Panc1 (cell line): Measurements from ENCODE around the gene ANGPTL7. TPM values are rescaled to one million over a fixed set of nuclear protein-coding genes. Genes with fewer than 3 reads are reported as not detected.

ENCODE experiments used
- ATAC-seq: fragments of 200-7000 bp; cut with Tn5 transposase; 2 replicates; pipeline ENCODE4 v1.9.1; 2020; ENCODE audit warnings: mild to moderate bottlenecking, moderate library complexity
- BruUV-seq: library from RNA; stranded (reverse); fragments of 400-500 nt; replicated peaks from 2 replicates; lab custom pipeline; 2021; lab: Mats Ljungman, UMichigan
- CTCF ChIA-PET: fragments of 300-600 bp; sonication (Branson Sonifier 250); formaldehyde crosslinking; loops from one replicate; lab custom pipeline; 2022; ENCODE audit warnings: antibody characterized with exemption; lab: Charles Lee
- POLR2A ChIA-PET: fragments of 300-600 bp; sonication (Branson Sonifier 250); formaldehyde crosslinking; loops from one replicate; lab custom pipeline; 2022; ENCODE audit warnings: antibody characterized with exemption; lab: Charles Lee
- DNase-seq: peaks from one replicate; pipeline ENCODE4 v3.0.0-alpha.2; 2010; ENCODE audit warnings: low read depth, low spot score
- H3K27ac ChIP-seq: 2 replicates; pipeline ENCODE4 v1.5.1; 2011; ENCODE audit warnings: mild to moderate bottlenecking, low read length, inconsistent platforms
- H3K27me3 ChIP-seq: fragments of 200-500 bp; sonication (Bioruptor generic); 2 replicates; pipeline ENCODE4 v1.6.0; 2014; ENCODE audit warnings: low read length, inconsistent platforms; ENCODE audit not compliant: control insufficient read depth, insufficient read depth
- H3K36me3 ChIP-seq: fragments of 200-500 bp; sonication (Bioruptor generic); 2 replicates; pipeline ENCODE4 v1.5.1; 2014; ENCODE audit warnings: inconsistent platforms, mild to moderate bottlenecking, low read length, moderate library complexity; ENCODE audit not compliant: control insufficient read depth, insufficient read depth
- H3K4me1 ChIP-seq: 2 replicates; pipeline ENCODE4 v1.5.1; 2011; ENCODE audit warnings: inconsistent platforms, mild to moderate bottlenecking, low read length, moderate library complexity; ENCODE audit not compliant: control insufficient read depth, insufficient read depth
- H3K4me3 ChIP-seq, 2 experiments: 2 replicates each; pipeline ENCODE4 v1.5.1; 2011 to 2012; ENCODE audit warnings: low read depth in 2 of 2, low read length in 2 of 2, mild to moderate bottlenecking in 2 of 2, inconsistent platforms in 1 of 2, moderate library complexity in 1 of 2
- H3K9me3 ChIP-seq: fragments of 200-500 bp; sonication (Bioruptor generic); 2 replicates; pipeline ENCODE4 v1.5.1; 2014; ENCODE audit warnings: low read depth, mild to moderate bottlenecking, inconsistent platforms, low read length, moderate library complexity; ENCODE audit not compliant: control insufficient read depth, insufficient read depth
- CTCF ChIP-seq: fragments of 450-650 bp; IDR thresholded peaks from 2 replicates; pipeline ENCODE4 v1.5.1; 2017; ENCODE audit warnings: mild to moderate bottlenecking
- POLR2AphosphoS5 ChIP-seq: IDR thresholded peaks from 2 replicates; pipeline ENCODE4 v1.6.1; 2012; ENCODE audit warnings: mild to moderate bottlenecking, low read depth, low read length, moderate library complexity
- REST ChIP-seq, 2 experiments: IDR thresholded peaks; 2 replicates each; pipeline ENCODE4 v1.6.1; 2011 to 2012; ENCODE audit warnings: low read depth in 2 of 2, control low read depth in 1 of 2, low read length in 1 of 2, mild to moderate bottlenecking in 1 of 2, moderate library complexity in 1 of 2; ENCODE audit not compliant: insufficient read depth in 1 of 2
- SIN3A ChIP-seq: IDR thresholded peaks from 2 replicates; pipeline ENCODE4 v1.6.1; 2012; ENCODE audit warnings: low read depth, mild to moderate bottlenecking, low read length, moderate library complexity, borderline replicate concordance; ENCODE audit not compliant: insufficient read depth
- TCF7L2 ChIP-seq: IDR thresholded peaks from 2 replicates; pipeline ENCODE4 v1.6.1; 2011; ENCODE audit warnings: mild to moderate bottlenecking, low read depth, low read length, inconsistent platforms
- in situ Hi-C: cut with HindIII; loops from 2 replicates; pipeline ENCODE4 v1.10.0; 2016; ENCODE audit warnings: low sequenced_read_pairs, low pct_unique_long_range_greater_than_20kb
- intact Hi-C: fragments of 100-400 bp; cut with micrococcal nuclease; formaldehyde crosslinking; loops from one replicate; pipeline ENCODE4 v1.10.0; 2022; ENCODE audit not compliant: unreplicated experiment
- total RNA-seq: library from RNA; stranded (reverse); gene quantifications from one replicate; pipeline ENCODE4 v1.2.1, GENCODE V29; 2021; ENCODE audit not compliant: unreplicated experiment

The ANGPTL7 gene
- total RNA-seq, 1 experiment from 2014 or later = not detected

GRCh38 chr1:11204396-11205190, 15.4 kb downstream of the ANGPTL7 start:
- ChIA-PET POLR2A (interaction anchor here (0.6 kb wide), 1 partner anchor 32 kb away, joined by 9 read pairs; no protein-coding TSS in a partner anchor), CTCF (interaction anchor here (0.5 kb wide), 1 partner anchor 22 kb away, joined by 5 read pairs; no protein-coding TSS in a partner anchor)
- Histone ChIP-seq H3K27ac (no peak overlapping the region; the same call in 1 of the 2 replicates), H3K4me1 (no peaks in the 10 kb centered on the region), H3K36me3 (peaks cover 26% of the 10 kb centered on the region), H3K9me3 (no peaks in the 10 kb centered on the region), H3K4me3 (no peak overlapping the region), H3K27me3 (no peaks in the 10 kb centered on the region)
- ATAC-seq (no peak), DNase-seq (no peak)
- intact Hi-C loops (no loop called here), in situ Hi-C loops (no loop called here)
- TF ChIP-seq TCF7L2 (no peak), CTCF (no peak), REST (IDR thresholded peaks at IDR 0.05; ENCODE audit: insufficient read depth in 1 of 2, low read depth in 2 of 2, low read length in 1 of 2) (no peak), POLR2AphosphoS5 (no peak), SIN3A (no peak)
- BruUV-seq = no TSS peak

- Histone ChIP-seq H3K36me3 (peaks cover 35% of the 10 kb centered on the region), H3K9me3 (no peaks in the 10 kb centered on the region), H3K4me1 (no peaks in the 10 kb centered on the region), H3K27ac (peak overlapping the region; percentile 36; the same call in 1 of the 2 replicates), H3K4me3 (no peak overlapping the region), H3K27me3 (no peaks in the 10 kb centered on the region)
- no peak for DNase-seq
- in situ Hi-C loops (no loop called here), intact Hi-C loops (no loop called here)
- BruUV-seq = no TSS peak
- ChIA-PET CTCF (no interaction called here), POLR2A (no interaction called here)
- ATAC-seq = no peak
- no peak for TF ChIP-seq TCF7L2
- TF ChIP-seq POLR2AphosphoS5 = no peak
- no peak for TF ChIP-seq CTCF
- TF ChIP-seq REST (IDR thresholded peaks at IDR 0.05; ENCODE audit: insufficient read depth in 1 of 2, low read depth in 2 of 2, low read length in 1 of 2) = no peak
- TF ChIP-seq SIN3A = no peak
Measured at GRCh38 chr1:11207898-11208611, 18.9 kb downstream of the ANGPTL7 start.
